Keratinocyte (primary cell): ENCODE data around the gene SCYGR7.

Source experiments
- EZH2 ChIP-seq: IDR thresholded peaks from one replicate; pipeline ENCODE4 v1.6.1; 2012; ENCODE audit warnings: inconsistent platforms, mild to moderate bottlenecking, low read length, moderate library complexity
- TF ChIP-seq, protein P1 (sequence below), 3 experiments: IDR thresholded peaks in 1 of 3; conservative IDR thresholded peaks in 1 of 3; optimal IDR thresholded peaks in 1 of 3; 2 replicates in 2 of 3; 3 replicates in 1 of 3; pipeline versions ENCODE3 to v1.5.1; 2011; ENCODE audit warnings: low read length in 3 of 3, mild to moderate bottlenecking in 3 of 3, moderate library complexity in 2 of 3, control low read depth in 1 of 3, inconsistent platforms in 1 of 3; ENCODE audit not compliant: insufficient read depth in 2 of 3; ENCODE audit errors: extremely low read depth in 1 of 3

DNA sequence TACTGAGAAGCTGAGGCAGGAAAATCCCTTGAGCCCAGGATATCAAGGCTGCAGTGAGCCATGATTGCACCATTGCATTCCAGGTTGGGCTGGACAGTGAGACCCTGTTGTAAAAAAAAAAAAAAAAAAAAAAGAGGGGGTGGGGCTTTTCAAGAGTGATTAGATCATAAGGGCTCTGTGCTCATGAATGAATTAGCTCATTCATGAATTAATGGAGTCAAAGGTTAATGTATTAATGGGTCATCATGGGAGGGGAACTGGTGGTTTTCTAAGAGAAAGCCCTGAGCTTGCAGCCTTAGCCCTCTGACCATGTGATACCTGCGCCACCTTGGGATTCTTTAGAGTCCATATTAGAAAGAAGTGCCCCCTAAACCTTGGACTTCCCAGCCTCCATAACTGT lies 14.8 kb upstream of the SCYGR7 start:
- TF ChIP-seq, protein P1, sequence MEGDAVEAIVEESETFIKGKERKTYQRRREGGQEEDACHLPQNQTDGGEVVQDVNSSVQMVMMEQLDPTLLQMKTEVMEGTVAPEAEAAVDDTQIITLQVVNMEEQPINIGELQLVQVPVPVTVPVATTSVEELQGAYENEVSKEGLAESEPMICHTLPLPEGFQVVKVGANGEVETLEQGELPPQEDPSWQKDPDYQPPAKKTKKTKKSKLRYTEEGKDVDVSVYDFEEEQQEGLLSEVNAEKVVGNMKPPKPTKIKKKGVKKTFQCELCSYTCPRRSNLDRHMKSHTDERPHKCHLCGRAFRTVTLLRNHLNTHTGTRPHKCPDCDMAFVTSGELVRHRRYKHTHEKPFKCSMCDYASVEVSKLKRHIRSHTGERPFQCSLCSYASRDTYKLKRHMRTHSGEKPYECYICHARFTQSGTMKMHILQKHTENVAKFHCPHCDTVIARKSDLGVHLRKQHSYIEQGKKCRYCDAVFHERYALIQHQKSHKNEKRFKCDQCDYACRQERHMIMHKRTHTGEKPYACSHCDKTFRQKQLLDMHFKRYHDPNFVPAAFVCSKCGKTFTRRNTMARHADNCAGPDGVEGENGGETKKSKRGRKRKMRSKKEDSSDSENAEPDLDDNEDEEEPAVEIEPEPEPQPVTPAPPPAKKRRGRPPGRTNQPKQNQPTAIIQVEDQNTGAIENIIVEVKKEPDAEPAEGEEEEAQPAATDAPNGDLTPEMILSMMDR (optimal IDR thresholded peaks at IDR 0.05 in 1 of 3, IDR thresholded peaks at IDR 0.05 in 1 of 3, conservative IDR thresholded peaks at IDR 0.05 in 1 of 3; ENCODE audit: extremely low read depth in 1 of 3, insufficient read depth in 2 of 3, low read length in 3 of 3): no peak
- TF ChIP-seq EZH2: no peak
